COR-L47 (cell line): Measurements from ENCODE around the gene SPRED2.

Experiments used
- DNase-seq: peaks from one replicate; lab custom pipeline; 2025; lab: John Stamatoyannopoulos, UW

Gene SPRED2

GRCh38 chr2:65413106-65413505 is 19.3 kb downstream of the SPRED2 start:
- DNase-seq = no peak

- no peak for DNase-seq
Measured at GRCh38 chr2:65411056-65411795, 21.2 kb downstream of the SPRED2 start.

GRCh38 chr2:65409045-65409444 is 23.4 kb downstream of the SPRED2 start:
- DNase-seq = no peak

- no peak for DNase-seq
Measured at GRCh38 chr2:65407240-65407639, 25.2 kb downstream of the SPRED2 start.

GRCh38 chr2:65404988-65405697 is 27.3 kb downstream of the SPRED2 start:
- no peak for DNase-seq

GRCh38 chr2:65403529-65403915 is 28.9 kb downstream of the SPRED2 start:
- no peak for DNase-seq

- no peak for DNase-seq
Measured at GRCh38 chr2:65402780-65403528, 29.4 kb downstream of the SPRED2 start.

GRCh38 chr2:65402323-65402722 is 30.1 kb downstream of the SPRED2 start:
- DNase-seq = no peak

- no peak for DNase-seq
Measured at GRCh38 chr2:65397122-65397521, 35.3 kb downstream of the SPRED2 start.

- DNase-seq = no peak
Measured at GRCh38 chr2:65396348-65397026, 35.9 kb downstream of the SPRED2 start.

- no peak for DNase-seq
Measured at GRCh38 chr2:65395621-65396347, 36.6 kb downstream of the SPRED2 start.

- no peak for DNase-seq
Measured at GRCh38 chr2:65393743-65394422, 38.5 kb downstream of the SPRED2 start.

- DNase-seq = no peak
Measured at GRCh38 chr2:65393046-65393445, 39.4 kb downstream of the SPRED2 start.

GRCh38 chr2:65392609-65393008 is 39.8 kb downstream of the SPRED2 start:
- DNase-seq = no peak

GRCh38 chr2:65390134-65390533 is 42.3 kb downstream of the SPRED2 start:
- no peak for DNase-seq

- no peak for DNase-seq
Measured at GRCh38 chr2:65389476-65389875, 42.9 kb downstream of the SPRED2 start.

GRCh38 chr2:65388596-65389390 is 43.6 kb downstream of the SPRED2 start:
- DNase-seq = no peak

- no peak for DNase-seq
Measured at GRCh38 chr2:65388051-65388531, 44.3 kb downstream of the SPRED2 start.

GRCh38 chr2:65386989-65387388 is 45.4 kb downstream of the SPRED2 start:
- DNase-seq = no peak

- no peak for DNase-seq
Measured at GRCh38 chr2:65386344-65386743, 46.1 kb downstream of the SPRED2 start.
